Breast epithelium (tissue), 3 donors: ENCODE data around the gene POF1B.

Experiments
- POLR2AphosphoS5 ChIP-seq, 3 donors: sonication (generic); formaldehyde crosslinking; IDR thresholded peaks; one replicate each; pipeline ENCODE4 v1.6.1; 2017; ENCODE audit warnings: antibody characterized with exemption in 3 of 3
- TF ChIP-seq, protein P1 (sequence below), 3 donors: fragments of 450-650 bp; IDR thresholded peaks; one replicate each; pipeline ENCODE4 v1.5.1; 2016 to 2017; ENCODE audit warnings: antibody characterized with exemption in 3 of 3, mild to moderate bottlenecking in 3 of 3, moderate library complexity in 3 of 3

GRCh38 chrX:85429066-85429465 lies 49.6 kb upstream of the POF1B start:
- TF ChIP-seq, protein P1, sequence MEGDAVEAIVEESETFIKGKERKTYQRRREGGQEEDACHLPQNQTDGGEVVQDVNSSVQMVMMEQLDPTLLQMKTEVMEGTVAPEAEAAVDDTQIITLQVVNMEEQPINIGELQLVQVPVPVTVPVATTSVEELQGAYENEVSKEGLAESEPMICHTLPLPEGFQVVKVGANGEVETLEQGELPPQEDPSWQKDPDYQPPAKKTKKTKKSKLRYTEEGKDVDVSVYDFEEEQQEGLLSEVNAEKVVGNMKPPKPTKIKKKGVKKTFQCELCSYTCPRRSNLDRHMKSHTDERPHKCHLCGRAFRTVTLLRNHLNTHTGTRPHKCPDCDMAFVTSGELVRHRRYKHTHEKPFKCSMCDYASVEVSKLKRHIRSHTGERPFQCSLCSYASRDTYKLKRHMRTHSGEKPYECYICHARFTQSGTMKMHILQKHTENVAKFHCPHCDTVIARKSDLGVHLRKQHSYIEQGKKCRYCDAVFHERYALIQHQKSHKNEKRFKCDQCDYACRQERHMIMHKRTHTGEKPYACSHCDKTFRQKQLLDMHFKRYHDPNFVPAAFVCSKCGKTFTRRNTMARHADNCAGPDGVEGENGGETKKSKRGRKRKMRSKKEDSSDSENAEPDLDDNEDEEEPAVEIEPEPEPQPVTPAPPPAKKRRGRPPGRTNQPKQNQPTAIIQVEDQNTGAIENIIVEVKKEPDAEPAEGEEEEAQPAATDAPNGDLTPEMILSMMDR (IDR thresholded peaks at IDR 0.05), result no peak
- no peak for TF ChIP-seq POLR2AphosphoS5 (IDR thresholded peaks at IDR 0.05)
